ENCODE data around the gene LSM8. TPM values are rescaled to one million over a fixed set of nuclear protein-coding genes. Genes with fewer than 3 reads are reported as not detected.
A peak's percentile ranks its signal among the peaks of the same experiment; 100 is the strongest.
"Not testable (repeated sequence)": the region's sequence is repeated elsewhere in the genome, so short reads cannot be mapped to it uniquely, and the experiment has no call there.

LSM8 gene
- polyA plus RNA-seq, 5 donors = 61.8 to 80.2 (median 66.4) TPM

- DNase-seq = no peak
Measured at GRCh38 chr7:118194571-118194970, 10.6 kb downstream of the LSM8 start.

GRCh38 chr7:118195837-118196474 lies 12.0 kb downstream of the LSM8 start:
- no peak for DNase-seq

- no peak for DNase-seq
Measured at GRCh38 chr7:118202061-118202460, 18.1 kb downstream of the LSM8 start.

GRCh38 chr7:118214051-118214832 lies 30.3 kb downstream of the LSM8 start:
- peak; percentile 80 to 87 for DNase-seq

GRCh38 chr7:118214833-118215182 lies 30.8 kb downstream of the LSM8 start:
- no peak for DNase-seq

- no peak for DNase-seq
Measured at GRCh38 chr7:118217210-118217619, 33.3 kb downstream of the LSM8 start.

- DNase-seq = no peak
Measured at GRCh38 chr7:118218413-118219156, 34.6 kb downstream of the LSM8 start.

- DNase-seq = no peak
Measured at GRCh38 chr7:118219157-118219512, 35.2 kb downstream of the LSM8 start.

GRCh38 chr7:118220583-118220982 lies 36.6 kb downstream of the LSM8 start:
- DNase-seq = no peak

- DNase-seq = no peak
Measured at GRCh38 chr7:118222591-118222990, 38.6 kb downstream of the LSM8 start.

- DNase-seq = no peak
Measured at GRCh38 chr7:118224521-118224920, 40.6 kb downstream of the LSM8 start, which contains the start of gene ANKRD7. TSS of gene ANKRD7 (plus strand) at chr7:118224704. CDS start at chr7:118224831, 127 bp downstream.

GRCh38 chr7:118232837-118233236 lies 48.9 kb downstream of the LSM8 start:
- DNase-seq = no peak

- DNase-seq = no peak
Measured at GRCh38 chr7:118233799-118234198, 49.8 kb downstream of the LSM8 start.

- DNase-seq = no peak
Measured at GRCh38 chr7:118239014-118239413, 55.0 kb downstream of the LSM8 start.

GRCh38 chr7:118240320-118240719 lies 56.4 kb downstream of the LSM8 start:
- not testable (repeated sequence) for DNase-seq

Other genes starting within 250 kb of the LSM8 start
- gene ANKRD7, start 40.5 kb downstream of the LSM8 start, polyA plus RNA-seq (ENCODE audit: insufficient read depth in 1 of 5, insufficient read length in 5 of 5, low replicate concordance in 1 of 5) = 1 to 10 TPM; 1.2 to 2.5 (median 2.1) TPM